ENCODE data around the gene TM7SF3.
"Not testable (repeated sequence)": the region's sequence is repeated elsewhere in the genome, so short reads cannot be mapped to it uniquely, and the experiment has no call there.

TM7SF3 gene

DNA sequence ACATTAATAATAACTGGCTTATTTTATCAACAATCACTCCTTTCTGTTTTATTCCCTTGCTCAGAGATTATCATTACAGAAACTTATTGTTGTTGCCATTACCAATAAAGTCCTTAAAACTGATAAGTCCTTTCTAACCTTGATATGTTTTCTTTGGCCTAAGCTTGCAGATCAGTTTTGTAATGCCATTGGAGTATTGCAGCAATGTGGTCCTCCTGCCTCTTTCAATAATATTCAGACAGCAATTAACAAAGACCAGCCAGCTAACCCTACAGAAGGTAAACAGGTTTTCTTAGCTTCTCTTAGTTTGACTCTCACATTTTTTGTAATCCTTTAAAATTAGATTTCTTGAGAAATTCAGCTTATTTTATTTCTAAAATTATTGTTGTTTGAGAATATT, 12.1 kb upstream of the TM7SF3 start:
- no peak overlapping the region for H3K4me3 ChIP-seq (ENCODE audit: low read length)

DNA sequence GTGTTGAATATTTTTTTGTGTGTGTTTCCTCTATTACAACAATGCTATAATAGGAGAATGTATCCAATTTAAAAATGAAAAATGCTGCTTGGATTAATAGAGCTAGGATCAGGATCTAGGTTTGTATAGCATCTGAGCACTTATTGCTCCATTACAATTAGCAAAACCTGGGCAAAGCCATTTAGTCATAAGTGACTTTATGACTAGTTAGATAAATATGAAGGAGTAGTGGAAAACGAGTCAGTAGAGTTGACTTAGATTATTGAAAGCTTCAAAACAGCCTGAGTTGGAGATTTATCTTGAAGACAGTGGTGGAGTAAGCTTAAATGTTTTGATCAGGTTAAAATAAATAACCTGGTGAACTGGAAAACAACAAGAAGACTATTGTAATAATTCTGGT, 10.9 kb upstream of the TM7SF3 start:
- no peak overlapping the region for H3K4me3 ChIP-seq (ENCODE audit: low read length)
- TF ChIP-seq ZNF274 (IDR thresholded peaks at IDR 0.05; ENCODE audit: low read depth, low read length) = no peak

More for the DNA sequence above, 12.1 kb upstream of the TM7SF3 start:
- TF ChIP-seq ZNF274 (IDR thresholded peaks at IDR 0.05; ENCODE audit: low read depth, low read length) = no peak

DNA sequence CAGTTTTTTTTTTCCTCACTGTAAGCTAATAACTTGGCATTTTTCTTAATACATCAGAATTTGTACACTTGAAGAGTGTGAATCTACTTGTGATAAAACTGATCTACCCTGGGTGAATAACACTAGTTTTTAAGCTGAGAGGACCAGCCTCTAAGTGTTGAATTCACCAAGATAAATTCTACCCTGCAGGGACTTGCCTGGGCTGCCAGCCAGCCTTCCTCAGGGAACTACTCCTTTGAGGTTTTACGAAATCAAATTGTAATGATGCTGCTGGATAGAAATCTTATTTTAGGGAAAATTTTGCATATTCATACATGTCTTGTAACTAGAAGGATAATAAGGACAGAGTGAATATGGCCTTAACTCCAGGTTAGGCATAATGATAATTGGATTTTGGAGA, 10.1 kb upstream of the TM7SF3 start:
- no peak for TF ChIP-seq ZNF274 (IDR thresholded peaks at IDR 0.05; ENCODE audit: low read depth, low read length)
- no peak overlapping the region for H3K4me3 ChIP-seq (ENCODE audit: low read length)

DNA sequence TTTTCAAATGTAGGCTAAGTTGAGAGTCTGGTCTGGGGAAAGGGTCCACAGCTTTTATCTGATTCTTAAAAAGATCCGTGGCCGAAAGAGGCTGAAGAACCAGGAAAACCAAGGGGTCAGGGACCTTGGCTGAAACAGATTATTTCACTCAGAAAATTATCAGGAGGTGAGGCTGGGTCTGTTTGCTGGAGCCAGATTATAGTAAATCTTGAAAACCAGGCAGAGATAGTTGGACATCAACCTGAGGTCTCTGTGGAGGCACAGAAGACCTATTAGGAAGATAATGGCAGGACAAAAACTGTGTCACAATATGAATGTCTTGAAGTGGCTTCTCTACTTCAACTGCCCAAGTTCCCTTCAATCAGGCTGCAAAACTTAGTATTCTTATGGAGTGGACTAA, 6.6 kb upstream of the TM7SF3 start:
- no peak for TF ChIP-seq ZNF274 (IDR thresholded peaks at IDR 0.05; ENCODE audit: low read depth, low read length)
- no peak overlapping the region for H3K4me3 ChIP-seq (ENCODE audit: low read length)

DNA sequence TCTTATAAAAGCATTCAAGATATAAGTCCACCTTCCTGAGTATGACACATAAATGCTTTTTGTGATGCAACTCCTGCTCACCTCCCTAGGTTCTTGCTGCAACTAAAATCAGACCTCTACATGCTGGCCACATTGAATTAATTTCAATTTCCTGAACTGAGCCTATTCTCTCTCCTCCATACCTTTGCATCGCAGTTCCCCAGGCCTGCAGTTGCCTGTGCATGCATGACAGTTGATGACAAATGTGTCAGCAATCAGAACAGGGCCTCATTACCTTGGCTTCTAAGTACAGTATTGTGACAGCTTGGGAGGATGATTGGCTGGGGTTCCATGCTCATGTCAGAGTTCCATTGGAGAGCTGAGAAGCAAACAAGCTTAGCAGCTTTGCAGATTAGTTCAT, 3.9 kb upstream of the TM7SF3 start:
- TF ChIP-seq ZNF274 (IDR thresholded peaks at IDR 0.05; ENCODE audit: low read depth, low read length) = no peak
- H3K4me3 ChIP-seq (ENCODE audit: low read length) = no peak overlapping the region

DNA sequence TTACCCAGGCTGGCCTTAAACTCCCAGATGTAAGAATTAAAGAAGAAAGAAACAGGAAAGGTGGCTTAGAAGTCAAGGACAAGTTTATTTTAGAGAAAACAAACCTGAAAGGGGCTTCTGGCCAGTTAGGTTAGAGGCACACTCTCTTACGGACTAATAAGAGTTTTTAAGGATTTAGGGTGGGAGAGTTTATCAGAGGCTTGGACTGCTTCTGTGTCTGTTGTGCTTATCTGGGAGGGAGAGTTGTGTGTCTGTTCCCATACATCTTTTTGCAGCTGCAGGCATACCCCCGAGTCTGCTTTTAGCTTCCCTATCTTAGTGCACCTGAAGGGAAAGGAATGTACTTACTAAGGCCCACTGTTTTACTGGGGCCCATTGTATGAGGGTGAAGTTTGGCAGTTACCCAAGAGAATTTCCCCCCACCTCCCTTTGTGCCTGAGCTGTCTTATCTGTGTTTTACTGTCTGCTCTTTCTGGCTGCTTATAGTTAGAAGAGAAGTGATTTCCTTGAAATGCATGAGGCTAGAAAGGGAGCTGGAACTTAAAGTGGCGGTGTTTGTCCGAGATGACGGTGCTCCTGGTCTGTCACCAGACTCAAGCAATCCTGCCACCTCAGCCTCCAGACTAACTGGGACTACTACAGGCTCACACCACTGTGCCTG, 3.1 kb upstream of the TM7SF3 start:
- not testable (repeated sequence) for H3K4me3 ChIP-seq (ENCODE audit: low read length)

DNA sequence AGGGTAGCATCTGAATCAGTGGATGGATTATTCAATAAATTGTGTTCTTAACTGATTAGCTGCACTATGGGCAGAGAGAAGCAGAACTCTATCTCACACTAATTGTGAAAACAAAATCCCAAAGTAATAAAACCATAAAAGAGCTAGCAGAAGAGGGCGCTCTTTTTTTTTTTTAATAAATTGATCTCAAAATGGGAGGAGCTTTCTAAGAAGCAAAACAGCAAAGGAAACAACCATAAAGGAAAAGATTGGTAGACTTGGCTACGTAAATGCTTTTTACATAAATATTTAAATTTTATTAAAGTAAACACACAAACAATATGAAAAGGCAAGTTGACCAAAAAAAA, 1.5 kb upstream of the TM7SF3 start:
- TF ChIP-seq ZNF274 (IDR thresholded peaks at IDR 0.05; ENCODE audit: low read depth, low read length) = no peak
- H3K4me3 ChIP-seq (ENCODE audit: low read length) = no peak overlapping the region

DNA sequence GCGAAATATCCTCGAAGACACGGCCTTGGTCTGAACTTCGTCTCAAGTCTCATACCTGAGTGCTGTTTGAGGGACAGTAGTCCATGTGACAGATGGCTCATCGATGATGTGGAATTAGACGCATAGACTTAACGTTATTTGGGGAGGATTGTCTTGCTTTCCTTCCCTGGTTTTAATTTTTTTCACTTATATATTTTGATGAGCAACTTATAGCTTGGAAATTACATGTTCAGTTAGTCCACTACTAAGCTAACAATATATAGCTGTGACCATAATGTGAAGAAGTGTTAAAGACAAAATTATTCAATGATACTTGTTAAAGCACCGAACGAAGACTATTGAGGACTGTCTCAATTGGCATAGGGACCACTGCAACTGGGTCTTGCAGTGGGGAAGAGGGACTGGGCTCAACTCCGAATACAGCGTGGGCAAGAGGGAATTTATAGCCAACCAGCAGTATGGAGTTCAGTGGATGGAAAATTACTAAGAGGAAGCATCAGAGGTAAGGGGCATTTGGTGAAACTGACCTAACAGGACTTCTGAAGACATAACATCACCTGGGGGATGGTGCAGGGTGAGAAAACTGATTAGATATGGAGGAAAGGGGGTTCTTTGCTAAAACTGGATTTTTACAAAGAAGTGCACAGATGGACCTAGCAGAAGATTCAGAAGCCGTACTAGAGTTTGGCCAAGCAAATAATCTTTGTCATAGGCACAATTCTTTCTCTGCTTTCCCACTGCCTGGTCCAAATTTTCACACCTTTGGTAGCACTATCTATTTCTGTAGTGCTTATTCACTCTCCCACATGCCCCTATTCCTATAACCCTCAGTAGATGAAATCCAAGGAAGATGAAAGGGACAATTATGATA, 910 bp upstream of the TM7SF3 start:
- no peak for TF ChIP-seq ZNF274 (IDR thresholded peaks at IDR 0.05; ENCODE audit: low read depth, low read length)
- H3K4me3 ChIP-seq (ENCODE audit: low read length) = peak overlapping the region; percentile 55; the same call in 1 of the 2 replicates

DNA sequence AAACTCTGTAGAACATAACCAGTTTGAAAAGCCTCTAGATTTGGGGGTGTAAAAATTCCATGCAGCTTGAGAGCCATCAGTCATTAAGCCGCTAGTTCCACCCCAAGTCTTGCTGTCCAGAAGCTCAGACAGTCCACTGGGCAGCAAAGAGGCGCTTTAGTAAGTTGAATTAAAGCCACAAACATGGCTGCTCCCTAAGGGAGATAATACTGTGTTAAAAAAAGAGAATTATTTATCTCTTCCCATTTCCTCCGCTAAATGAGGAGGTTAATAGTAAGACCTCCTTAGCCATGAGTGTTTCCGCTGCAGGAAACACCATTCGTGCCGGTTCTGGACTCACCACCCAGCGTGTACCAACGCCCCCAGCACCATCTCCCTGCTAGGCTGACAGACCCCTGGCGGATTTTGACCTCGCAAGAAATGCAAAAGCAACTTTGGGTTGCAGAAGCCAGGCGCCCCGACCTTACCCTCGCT, 536 bp downstream of the TM7SF3 start:
- H3K4me3 ChIP-seq (ENCODE audit: low read length) = peak overlapping the region; percentile 79
- TF ChIP-seq ZNF274 (IDR thresholded peaks at IDR 0.05; ENCODE audit: low read depth, low read length) = no peak

DNA sequence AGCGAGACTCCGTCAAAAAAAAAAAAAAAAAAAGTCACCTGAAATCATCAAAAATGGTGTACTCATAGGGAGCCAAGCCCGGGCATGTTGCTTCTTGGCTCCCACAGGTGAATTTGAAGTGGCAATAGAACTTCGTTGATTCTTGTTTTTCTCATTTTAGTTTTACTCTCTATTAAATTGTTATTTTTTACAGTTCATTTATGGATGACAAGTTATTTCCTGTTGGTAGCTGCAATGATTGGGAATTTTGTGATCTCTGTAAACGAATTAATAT, 1.3 kb downstream of the TM7SF3 start:
- H3K4me3 ChIP-seq (ENCODE audit: low read length) = peak overlapping the region; percentile 79
- no peak for TF ChIP-seq ZNF274 (IDR thresholded peaks at IDR 0.05; ENCODE audit: low read depth, low read length)

DNA sequence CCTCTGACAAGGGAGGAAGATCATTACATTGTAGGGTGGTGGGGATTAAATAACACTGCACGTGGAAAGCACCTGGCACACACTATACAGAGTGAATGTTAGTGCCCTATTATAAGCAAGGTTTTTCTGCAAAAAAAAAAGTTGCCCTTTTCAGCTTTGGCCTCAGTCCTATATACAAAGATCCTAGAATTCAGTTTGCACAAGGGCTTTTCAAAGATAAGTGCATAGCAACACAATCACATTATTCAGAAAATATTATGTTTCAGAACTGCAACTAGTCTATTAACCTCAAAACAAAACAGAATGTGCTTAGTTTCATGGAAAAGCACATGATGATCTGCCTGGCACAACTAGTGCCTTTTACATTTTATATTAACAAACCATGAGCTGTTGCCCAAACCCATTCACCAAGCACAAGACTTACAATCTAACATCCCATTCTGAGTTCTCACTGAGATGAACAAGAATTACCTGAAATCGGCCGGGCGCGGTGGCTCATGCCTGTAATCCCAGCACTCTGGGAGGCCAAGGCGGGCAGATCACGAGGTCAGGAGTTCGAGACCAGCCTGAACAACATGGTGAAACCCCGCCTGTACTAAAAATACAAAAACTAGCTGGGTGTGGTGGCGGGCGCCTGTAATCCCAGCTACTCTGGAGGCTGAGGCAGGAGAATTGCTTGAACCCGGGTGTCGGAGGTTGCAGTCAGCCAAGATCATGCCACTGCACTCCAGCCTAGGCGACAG, 1.8 kb downstream of the TM7SF3 start:
- H3K4me3 ChIP-seq (ENCODE audit: low read length) = peak overlapping the region; percentile 79
- no peak for TF ChIP-seq ZNF274 (IDR thresholded peaks at IDR 0.05; ENCODE audit: low read depth, low read length)

DNA sequence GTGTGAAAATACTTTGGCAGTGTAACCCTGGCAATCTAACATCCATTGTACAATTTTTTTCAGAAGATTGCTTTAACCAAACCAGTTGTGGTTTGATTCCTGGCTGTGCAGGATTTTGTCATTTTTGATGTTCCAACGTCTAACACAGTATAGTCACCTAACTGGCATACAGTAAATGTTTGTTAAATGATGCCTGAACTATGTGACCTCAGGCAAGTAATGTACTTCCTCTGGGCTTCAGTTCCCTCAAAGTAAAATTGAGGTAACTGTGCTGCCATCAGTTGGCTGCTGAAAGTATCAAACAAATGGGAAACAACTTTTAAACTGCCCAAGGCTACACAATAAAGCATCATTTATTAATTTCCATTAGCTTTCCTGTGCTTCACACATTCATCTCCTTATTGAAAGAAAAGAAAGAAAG, 4.3 kb downstream of the TM7SF3 start:
- TF ChIP-seq ZNF274 (IDR thresholded peaks at IDR 0.05; ENCODE audit: low read depth, low read length) = no peak
- H3K4me3 ChIP-seq (ENCODE audit: low read length) = no peak overlapping the region

DNA sequence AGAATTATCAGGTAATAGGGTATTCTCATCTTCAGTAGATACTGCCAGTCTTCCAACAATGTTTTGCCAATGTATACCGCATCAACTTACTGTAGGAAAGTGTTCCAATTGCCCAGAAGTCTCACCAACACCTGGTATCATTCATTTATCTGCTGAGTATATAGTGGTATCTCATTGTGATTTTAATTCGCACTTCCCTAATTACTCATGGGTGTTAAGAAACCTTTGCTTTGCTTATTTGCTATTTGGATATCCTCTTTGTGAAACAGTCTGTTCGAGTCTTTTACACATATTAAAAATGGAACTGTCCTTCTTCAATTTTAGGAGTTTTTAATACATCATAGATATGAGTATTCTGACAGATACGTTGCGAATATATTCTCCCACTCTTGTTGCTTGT, 6.1 kb downstream of the TM7SF3 start:
- TF ChIP-seq ZNF274 (IDR thresholded peaks at IDR 0.05; ENCODE audit: low read depth, low read length) = no peak
- H3K4me3 ChIP-seq (ENCODE audit: low read length) = no peak overlapping the region

DNA sequence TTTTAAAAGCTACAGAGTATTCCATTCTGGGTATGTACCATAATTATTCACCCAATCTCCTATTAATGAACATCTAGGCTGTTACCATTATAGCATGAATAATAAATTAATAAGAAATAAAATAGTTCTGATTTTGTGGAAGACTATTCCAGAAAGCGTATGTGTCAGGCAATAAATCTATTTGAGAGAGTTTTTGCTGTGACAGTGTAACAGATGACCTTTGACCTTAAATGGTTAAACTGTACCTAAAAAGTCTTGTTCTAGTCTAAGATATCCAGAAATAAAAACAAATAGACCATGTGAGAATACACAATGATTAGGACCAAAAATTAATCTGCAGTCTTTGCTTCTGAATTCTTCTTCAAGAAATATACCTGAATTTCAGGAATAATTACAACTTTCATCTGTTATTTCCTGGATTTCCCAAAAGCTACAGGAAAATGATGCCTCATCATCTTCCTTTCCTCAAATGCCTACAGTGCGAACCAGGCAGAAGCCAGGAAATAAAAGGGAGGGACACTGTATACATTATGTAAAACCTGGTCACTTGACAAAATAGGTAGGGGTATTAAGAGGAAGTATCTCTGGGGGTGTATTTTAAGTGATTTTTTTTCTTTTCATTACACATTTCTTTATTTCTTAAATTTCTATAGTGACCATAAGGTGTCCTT, 7.3 kb downstream of the TM7SF3 start:
- no peak for TF ChIP-seq ZNF274 (IDR thresholded peaks at IDR 0.05; ENCODE audit: low read depth, low read length)
- H3K4me3 ChIP-seq (ENCODE audit: low read length) = no peak overlapping the region
